Ovary (tissue), 9 donors: ENCODE measurements around the gene TRIM41. TPM values are rescaled to one million over a fixed set of nuclear protein-coding genes. Genes with fewer than 3 reads are reported as not detected.
A peak's percentile ranks its signal among the peaks of the same experiment; 100 is the strongest.

Source experiments
- DNase-seq, 5 donors: peaks; one replicate each; pipeline ENCODE4 v3.0.0-alpha.2; 2019 to 2020
- H3K27ac ChIP-seq, 2 donors: fragments of 200-600 bp; one replicate each; pipeline versions ENCODE4 v1.5.1 to v1.8.0; 2019 to 2022
- H3K27me3 ChIP-seq: fragments of 200-600 bp; one replicate; pipeline ENCODE4 v1.8.0; 2022
- H3K36me3 ChIP-seq: fragments of 200-600 bp; sonication (generic); one replicate; pipeline ENCODE4 v1.5.1; 2019
- H3K4me1 ChIP-seq: one replicate; pipeline ENCODE4 v1.8.1; 2013; ENCODE audit warnings: mild to moderate bottlenecking, moderate library complexity; ENCODE audit not compliant: insufficient read depth
- H3K4me3 ChIP-seq: fragments of 200-600 bp; sonication (generic); one replicate; pipeline ENCODE4 v1.5.1; 2017
- H3K9me3 ChIP-seq, 2 donors: fragments of 200-600 bp in 1 of 2; sonication (generic) in 1 of 2; one replicate each; pipeline versions ENCODE4 v1.5.1 to v1.8.1; 2013 to 2019; ENCODE audit warnings: mild to moderate bottlenecking in 1 of 2, moderate library complexity in 1 of 2
- CTCF ChIP-seq, 3 donors: fragments of 450-650 bp in 2 of 3; fragments of 200-600 bp in 1 of 3; IDR thresholded peaks; one replicate each; pipeline versions ENCODE4 v1.5.1 to v1.8.0; 2016 to 2022; ENCODE audit warnings: antibody characterized with exemption in 3 of 3, mild to moderate bottlenecking in 1 of 3
- EP300 ChIP-seq: sonication (generic); formaldehyde crosslinking; IDR thresholded peaks from one replicate; pipeline ENCODE4 v1.6.1; 2017; ENCODE audit warnings: antibody characterized with exemption
- POLR2A ChIP-seq: fragments of 450-650 bp; IDR thresholded peaks from one replicate; pipeline ENCODE4 v1.6.1; 2017; ENCODE audit warnings: antibody characterized with exemption, mild to moderate bottlenecking, moderate library complexity
- WGBS, 3 donors: extraction: QIAGEN DNeasy Blood & Tissue Kit in 1 of 3; methylation state at CpG; one replicate each; pipeline versions ENCODE4 v1.1.5 to v1.1.7; 2013 to 2017; 5-methylcytosine and 5-hydroxymethylcytosine counted together
- intact Hi-C, 4 donors: fragments of 100-400 bp; cut with DNase I; formaldehyde crosslinking; loops; one replicate each; pipeline versions ENCODE4 v1.11.0 to v1.15.1; 2022 to 2023
- polyA plus RNA-seq, 2 donors: library from polyadenylated mRNA; stranded (reverse); fragments of 200-250 nt in 1 of 2; fragments of 350-450 nt in 1 of 2; fragmentation: Illumina TruSeq in 1 of 2; extraction: RNeasy Lipid Tissue Mini Kit (QIAGEN cat#74804) in 1 of 2; gene quantifications; one replicate each; pipeline ENCODE4 v1.2.3, GENCODE V29; 2013 to 2014
- total RNA-seq, 7 donors: library from RNA; depleted of rRNA in 2 of 7; stranded (reverse); fragments of >200 nt in 2 of 7; fragmentation: NEBNext Ultra II Directional in 3 of 7; extraction: Animal tissue kit (Norgen Biotek cat#: 25700) in 3 of 7; gene quantifications; one replicate each; pipeline versions ENCODE4 v1.1.0 to v1.2.4, GENCODE V29; 2016 to 2023
- donor health status: DM: no; HTN: no; CAD: no; lungs with moderate emphysema.
- donor health status: DM: no; HTN: no; CAD: no.
- donor health status: Bipolar disorder and iron deficiency.
- donor health status: DM: yes; HTN: yes; CAD: no.
- donor health status: DM: no; HTN: no; CAD: no.
- donor health status: DM: yes; HTN: yes; CAD: no.

TRIM41 gene
- total and polyA plus RNA-seq, 9 donors = 8.2 to 22.7 (median 15.4) TPM

- H3K27me3 ChIP-seq = no peaks in the 10 kb centered on the region
- 30 to 43% (median 33%) methylated on average over 6 of the region's 6 CpGs for WGBS, 3 donors
- H3K9me3 ChIP-seq = no peaks in the 10 kb centered on the region
- no peak overlapping the region for H3K27ac ChIP-seq
- no peak for DNase-seq
- intact Hi-C loops = loop anchor here in 1 of 4 donors (10.0 kb wide), 1 partner anchor 427 kb away; no protein-coding TSS in a partner anchor
- H3K36me3 ChIP-seq = no peaks in the 10 kb centered on the region
- no peak for TF ChIP-seq POLR2A
- TF ChIP-seq EP300 = no peak
- no peak for TF ChIP-seq CTCF (IDR thresholded peaks at IDR 0.05)
- H3K4me3 ChIP-seq = no peak overlapping the region
- H3K4me1 ChIP-seq = peaks cover 14% of the 10 kb centered on the region
These were observed 18.4 kb downstream of the TRIM41 start for GRCh38 chr5:181241393-181241975.

- no peak for TF ChIP-seq CTCF (IDR thresholded peaks at IDR 0.05)
- TF ChIP-seq POLR2A = no peak
- intact Hi-C loops = loop anchor here in 2 of 4 donors (2.0 to 10.0 kb wide), 3 partner anchors 17 to 427 kb away; partner anchors contain the start of gene TRIM41 (in 1 of the 2)
- Histone ChIP-seq H3K4me3 (no peak overlapping the region), H3K36me3 (no peaks in the 10 kb centered on the region), H3K4me1 (peaks cover 14% of the 10 kb centered on the region), H3K27ac (peak overlapping the region in 1 of 2 donors; percentile 67), H3K27me3 (no peaks in the 10 kb centered on the region), H3K9me3 (no peaks in the 10 kb centered on the region)
- WGBS, 3 donors = 6 to 10% (median 8%) methylated on average over 6 of the region's 6 CpGs
- DNase-seq = peak in 1 of 5 donors; percentile 31
These were observed 19.0 kb downstream of the TRIM41 start for GRCh38 chr5:181242031-181242451.

- no peaks in the 10 kb centered on the region for H3K9me3 ChIP-seq
- H3K27me3 ChIP-seq = no peaks in the 10 kb centered on the region
- no peaks in the 10 kb centered on the region for H3K36me3 ChIP-seq
- TF ChIP-seq CTCF (IDR thresholded peaks at IDR 0.05) (no peak), POLR2A (no peak), EP300 (no peak)
- peaks cover 18% of the 10 kb centered on the region for H3K4me1 ChIP-seq
- no peak for DNase-seq
- peak overlapping the region; percentile 77 for H3K4me3 ChIP-seq
- H3K27ac ChIP-seq = peak overlapping the region; percentile 67 to 74
- intact Hi-C loops = loop anchor here in 2 of 4 donors (2.0 to 10.0 kb wide), 3 partner anchors 18 to 428 kb away; partner anchors contain the start of gene TRIM41 (in 1 of the 2)
- 0 to 2% (median 1%) methylated on average over 25 of the region's 25 CpGs for WGBS, 3 donors
These were observed 20.0 kb downstream of the TRIM41 start for GRCh38 chr5:181243018-181243563.

- TF ChIP-seq POLR2A (peak; percentile 66), EP300 (no peak), CTCF (IDR thresholded peaks at IDR 0.05) (peak in 1 of 3 donors; percentile 11)
- DNase-seq = peak; percentile 83 to 89 (median 85)
- no peaks in the 10 kb centered on the region for H3K27me3 ChIP-seq
- H3K27ac ChIP-seq = peak within 1 kb of the TSS; percentile 67 to 74
- H3K9me3 ChIP-seq = no peaks in the 10 kb centered on the region
- H3K36me3 ChIP-seq = no peaks in the 10 kb centered on the region
- H3K4me3 ChIP-seq = peak within 1 kb of the TSS; percentile 77
- intact Hi-C loops = loop anchor here in 2 of 4 donors (2.0 to 10.0 kb wide), 3 partner anchors 19 to 429 kb away; partner anchors contain the start of gene TRIM41 (in 1 of the 2)
- H3K4me1 ChIP-seq = peaks cover 18% of the 10 kb centered on the region
- WGBS, 3 donors = 0% methylated on average over 50 of the region's 50 CpGs
These were observed 20.7 kb downstream of the TRIM41 start, which contains the start of gene RACK1 for GRCh38 chr5:181243564-181244343. Gene RACK1, minus strand, starts transcription at chr5:181243906. Its CDS starts 106 bp downstream, at chr5:181243800.
